ENCODE data around the gene CST9L. TPM values are rescaled to one million over a fixed set of nuclear protein-coding genes. Genes with fewer than 3 reads are reported as not detected.

CST9L gene
- not detected in 2 replicates for total RNA-seq

- TF ChIP-seq CTCF (conservative IDR thresholded peaks at IDR 0.05; ENCODE audit: low read depth, low read length), result no peak
Measured at GRCh38 chr20:23568320-23568970, at the start of gene CST9L. CST9L (minus strand) TSS chr20:23568484; CDS start chr20:23568450, 34 bp downstream.

DNA sequence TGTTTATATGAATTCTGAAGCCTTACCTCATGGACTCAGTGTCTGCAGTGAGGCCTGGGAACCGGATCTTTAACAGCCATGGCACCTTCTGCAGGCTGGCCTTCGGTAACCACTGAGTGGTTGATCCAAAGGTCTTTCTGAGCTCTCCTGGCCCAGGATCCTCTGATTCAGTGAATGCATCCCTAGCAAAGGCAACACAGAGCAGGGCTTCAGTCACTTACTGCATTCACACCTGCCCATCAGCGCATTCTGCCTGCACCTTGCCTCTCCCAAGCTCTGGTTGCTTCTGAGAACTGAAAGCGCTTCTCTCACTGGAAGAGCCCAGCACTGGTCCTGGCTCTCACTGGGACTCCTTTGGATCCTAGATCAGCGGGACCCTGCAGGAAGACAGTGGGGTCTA, 45.9 kb upstream of the CST9L start:
- no peak for DNase-seq (ENCODE audit: low read depth)
- no peak for TF ChIP-seq CTCF (conservative IDR thresholded peaks at IDR 0.05; ENCODE audit: low read depth, low read length)

More at GRCh38 chr20:23568320-23568970, at the start of gene CST9L:
- no peak for DNase-seq (ENCODE audit: low read depth)
- H3K4me3 ChIP-seq (ENCODE audit: low read depth, low read length), result no peak within 1 kb of the TSS

GRCh38 chr20:23613676-23614075, 45.4 kb upstream of the CST9L start:
- H3K4me3 ChIP-seq (ENCODE audit: low read depth, low read length), result no peak overlapping the region
- no peak for DNase-seq (ENCODE audit: low read depth)
- no peak for TF ChIP-seq CTCF (conservative IDR thresholded peaks at IDR 0.05; ENCODE audit: low read depth, low read length)

More for the DNA sequence above, 45.9 kb upstream of the CST9L start:
- H3K4me3 ChIP-seq (ENCODE audit: low read depth, low read length), result no peak overlapping the region

GRCh38 chr20:23612396-23612795, 44.1 kb upstream of the CST9L start:
- no peak overlapping the region for H3K4me3 ChIP-seq (ENCODE audit: low read depth, low read length)
- no peak for TF ChIP-seq CTCF (conservative IDR thresholded peaks at IDR 0.05; ENCODE audit: low read depth, low read length)
- DNase-seq (ENCODE audit: low read depth), result no peak

GRCh38 chr20:23609486-23610109, 41.3 kb upstream of the CST9L start:
- no peak for DNase-seq (ENCODE audit: low read depth)
- no peak for TF ChIP-seq CTCF (conservative IDR thresholded peaks at IDR 0.05; ENCODE audit: low read depth, low read length)
- H3K4me3 ChIP-seq (ENCODE audit: low read depth, low read length), result no peak overlapping the region

DNA sequence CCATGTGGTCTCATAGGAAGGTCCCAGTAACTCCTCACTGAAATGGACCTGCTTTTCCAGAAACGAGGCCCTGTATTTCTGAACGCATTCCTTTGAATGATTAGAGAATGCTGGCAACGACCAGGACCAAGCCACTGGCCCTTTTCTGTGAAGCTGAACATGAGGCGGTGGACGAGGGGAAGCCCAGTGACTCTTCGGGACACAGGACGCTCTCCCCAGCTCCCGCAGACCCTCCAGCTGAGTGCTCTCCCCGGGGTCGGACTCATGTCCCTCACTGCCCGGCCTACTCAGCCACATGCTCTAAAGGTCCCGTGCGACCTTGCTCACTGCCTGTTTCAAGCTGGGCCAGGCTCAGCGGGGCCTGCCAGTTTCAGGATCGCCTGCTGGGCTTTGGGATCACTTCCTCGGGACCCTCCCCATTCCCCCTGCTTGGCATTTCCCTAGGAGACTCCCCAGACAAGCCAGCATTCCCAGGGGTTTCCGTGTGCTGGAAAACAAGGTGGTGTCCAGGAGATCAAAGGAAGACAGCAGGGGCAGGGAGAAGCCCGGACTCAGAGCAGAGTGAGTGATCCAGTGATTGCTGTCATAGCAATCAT, 40.1 kb upstream of the CST9L start:
- TF ChIP-seq CTCF (conservative IDR thresholded peaks at IDR 0.05; ENCODE audit: low read depth, low read length), result no peak
- no peak for DNase-seq (ENCODE audit: low read depth)
- no peak overlapping the region for H3K4me3 ChIP-seq (ENCODE audit: low read depth, low read length)

Data from epithelial cell of proximal tubule (primary cell).